ENCODE data around the gene IMPG2.

The IMPG2 gene

GRCh38 chr3:101219842-101220560 is 100.4 kb downstream of the IMPG2 start:
- ChIA-PET POLR2A (no interaction called here), CTCF (no interaction called here)
- no peaks in the 10 kb centered on the region for H3K36me3 ChIP-seq (ENCODE audit: control insufficient read depth in 2 of 2, insufficient read depth in 1 of 2, low read length in 2 of 2)
- no peaks in the 10 kb centered on the region for H3K9me3 ChIP-seq (ENCODE audit: control insufficient read depth, insufficient read depth, low read depth, low read length)
- H3K4me1 ChIP-seq (ENCODE audit: control insufficient read depth, insufficient read depth, low read length), result no peaks in the 10 kb centered on the region
- no peak overlapping the region for H3K27ac ChIP-seq (ENCODE audit: extremely low read depth, low read depth, low read length)
- H3K4me3 ChIP-seq (ENCODE audit: low read depth, low read length), result no peak overlapping the region
- TF ChIP-seq ZBTB8A (tag by site-specific recombination; IDR thresholded peaks at IDR 0.05), result no peak
- TF ChIP-seq PRDM4 (tag by site-specific recombination; IDR thresholded peaks at IDR 0.05), result no peak
- TF ChIP-seq EGR2 (tag by site-specific recombination; IDR thresholded peaks at IDR 0.05; ENCODE audit: low read depth), result no peak
- TF ChIP-seq ZNF148 (tag by site-specific recombination; IDR thresholded peaks at IDR 0.05; ENCODE audit: borderline replicate concordance), result no peak
- TF ChIP-seq KLF9 (tag by site-specific recombination; IDR thresholded peaks at IDR 0.05; ENCODE audit: low read depth), result no peak
- no peak for TF ChIP-seq ZNF473 (tag by site-specific recombination; IDR thresholded peaks at IDR 0.05)
- no peak for TF ChIP-seq ZNF645 (tag by site-specific recombination; IDR thresholded peaks at IDR 0.05)
- TF ChIP-seq ZNF555 (tag by site-specific recombination; conservative IDR thresholded peaks at IDR 0.05), result no peak
- TF ChIP-seq ZNF830 (tag by site-specific recombination; IDR thresholded peaks at IDR 0.05; ENCODE audit: low read depth), result no peak
- TF ChIP-seq ZNF513 (tag by site-specific recombination; IDR thresholded peaks at IDR 0.05), result no peak
- no peak for TF ChIP-seq ZNF274 (IDR thresholded peaks at IDR 0.05; ENCODE audit: low read length)
- TF ChIP-seq ZNF274 (tag by site-specific recombination; IDR thresholded peaks at IDR 0.05; ENCODE audit: borderline replicate concordance), result no peak
- TF ChIP-seq ZNF621 (tag by site-specific recombination; IDR thresholded peaks at IDR 0.05), result no peak
- TF ChIP-seq ZNF202 (tag by site-specific recombination; IDR thresholded peaks at IDR 0.05; ENCODE audit: borderline replicate concordance), result no peak
- TF ChIP-seq ZNF747 (tag by site-specific recombination; IDR thresholded peaks at IDR 0.05), result no peak
- TF ChIP-seq ZNF664 (tag by site-specific recombination; IDR thresholded peaks at IDR 0.05), result no peak
- no peak for TF ChIP-seq ZNF629 (tag by site-specific recombination; IDR thresholded peaks at IDR 0.05)
- TF ChIP-seq ZNF302 (tag by site-specific recombination; IDR thresholded peaks at IDR 0.05; ENCODE audit: low read depth), result no peak
- no peak for TF ChIP-seq ZNF626 (tag by site-specific recombination; IDR thresholded peaks at IDR 0.05)
- no peak for TF ChIP-seq ZNF404 (tag by site-specific recombination; IDR thresholded peaks at IDR 0.05)

All from HEK293 (cell line).